ENCODE measurements around the gene EXOC7. TPM values are rescaled to one million over a fixed set of nuclear protein-coding genes. Genes with fewer than 3 reads are reported as not detected.

EXOC7 gene
- total and polyA plus RNA-seq, 2 donors = 74.8 to 75.3 TPM

- DNase-seq (ENCODE audit: extremely low spot score) = no peak
- Histone ChIP-seq H3K4me1 (ENCODE audit: insufficient read depth) (no peaks in the 10 kb centered on the region), H3K4me3 (ENCODE audit: low read depth, low read length) (no peak overlapping the region), H3K27ac (ENCODE audit: low read depth) (no peak overlapping the region), H3K36me3 (ENCODE audit: insufficient read depth) (peaks cover 4% of the 10 kb centered on the region)
- 94% methylated on average over 20 of the region's 20 CpGs for WGBS
Observed at GRCh38 chr17:76092526-76093413, 10.8 kb downstream of the EXOC7 start.

GRCh38 chr17:76091526-76092286, 11.9 kb downstream of the EXOC7 start:
- no peak overlapping the region for H3K4me3 ChIP-seq (ENCODE audit: low read depth, low read length)
- no peak overlapping the region for H3K27ac ChIP-seq (ENCODE audit: low read depth)
- 69% methylated on average over 23 of the region's 23 CpGs for WGBS
- H3K36me3 ChIP-seq (ENCODE audit: insufficient read depth) = peaks cover 2% of the 10 kb centered on the region
- DNase-seq (ENCODE audit: extremely low spot score) = no peak
- H3K4me1 ChIP-seq (ENCODE audit: insufficient read depth) = no peaks in the 10 kb centered on the region

GRCh38 chr17:76090517-76091129, 13.0 kb downstream of the EXOC7 start:
- no peaks in the 10 kb centered on the region for H3K4me1 ChIP-seq (ENCODE audit: insufficient read depth)
- H3K27ac ChIP-seq (ENCODE audit: low read depth) = no peak overlapping the region
- no peak overlapping the region for H3K4me3 ChIP-seq (ENCODE audit: low read depth, low read length)
- WGBS = 87% methylated on average over 17 of the region's 17 CpGs
- peaks cover 2% of the 10 kb centered on the region for H3K36me3 ChIP-seq (ENCODE audit: insufficient read depth)
- no peak for DNase-seq (ENCODE audit: extremely low spot score)

- no peak for DNase-seq (ENCODE audit: extremely low spot score)
- no peaks in the 10 kb centered on the region for H3K4me1 ChIP-seq (ENCODE audit: insufficient read depth)
- H3K36me3 ChIP-seq (ENCODE audit: insufficient read depth) = peaks cover 6% of the 10 kb centered on the region
- H3K4me3 ChIP-seq (ENCODE audit: low read depth, low read length) = no peak overlapping the region
- 88% methylated on average over 32 of the region's 32 CpGs for WGBS
- H3K27ac ChIP-seq (ENCODE audit: low read depth) = no peak overlapping the region
Observed at GRCh38 chr17:76089680-76090516, 13.7 kb downstream of the EXOC7 start.

GRCh38 chr17:76088868-76089576, 14.6 kb downstream of the EXOC7 start:
- DNase-seq (ENCODE audit: extremely low spot score) = no peak
- 93% methylated on average over 25 of the region's 25 CpGs for WGBS
- Histone ChIP-seq H3K27ac (ENCODE audit: low read depth) (no peak overlapping the region), H3K36me3 (ENCODE audit: insufficient read depth) (peaks cover 6% of the 10 kb centered on the region), H3K4me1 (ENCODE audit: insufficient read depth) (no peaks in the 10 kb centered on the region), H3K4me3 (ENCODE audit: low read depth, low read length) (no peak overlapping the region)

- no peak for DNase-seq (ENCODE audit: extremely low spot score)
- Histone ChIP-seq H3K36me3 (ENCODE audit: insufficient read depth) (peaks cover 6% of the 10 kb centered on the region), H3K27ac (ENCODE audit: low read depth) (no peak overlapping the region), H3K4me3 (ENCODE audit: low read depth, low read length) (no peak overlapping the region), H3K4me1 (ENCODE audit: insufficient read depth) (no peaks in the 10 kb centered on the region)
- WGBS = 86% methylated on average over 25 of the region's 25 CpGs
Observed at GRCh38 chr17:76088041-76088867, 15.3 kb downstream of the EXOC7 start.

GRCh38 chr17:76087531-76087930, 16.1 kb downstream of the EXOC7 start:
- no peak for DNase-seq (ENCODE audit: extremely low spot score)
- H3K27ac ChIP-seq (ENCODE audit: low read depth) = no peak overlapping the region
- WGBS = 92% methylated on average over 11 of the region's 11 CpGs
- H3K36me3 ChIP-seq (ENCODE audit: insufficient read depth) = peaks cover 6% of the 10 kb centered on the region
- no peaks in the 10 kb centered on the region for H3K4me1 ChIP-seq (ENCODE audit: insufficient read depth)
- H3K4me3 ChIP-seq (ENCODE audit: low read depth, low read length) = no peak overlapping the region

- H3K4me3 ChIP-seq (ENCODE audit: low read depth, low read length) = no peak overlapping the region
- H3K4me1 ChIP-seq (ENCODE audit: insufficient read depth) = no peaks in the 10 kb centered on the region
- 97% methylated on average over 9 of the region's 9 CpGs for WGBS
- no peak for DNase-seq (ENCODE audit: extremely low spot score)
- peaks cover 6% of the 10 kb centered on the region for H3K36me3 ChIP-seq (ENCODE audit: insufficient read depth)
- no peak overlapping the region for H3K27ac ChIP-seq (ENCODE audit: low read depth)
Observed at GRCh38 chr17:76086384-76086783, 17.2 kb downstream of the EXOC7 start.

- Histone ChIP-seq H3K4me1 (ENCODE audit: insufficient read depth) (no peaks in the 10 kb centered on the region), H3K27ac (ENCODE audit: low read depth) (no peak overlapping the region), H3K36me3 (ENCODE audit: insufficient read depth) (peaks cover 6% of the 10 kb centered on the region), H3K4me3 (ENCODE audit: low read depth, low read length) (no peak overlapping the region)
- 92% methylated on average over 13 of the region's 13 CpGs for WGBS
- DNase-seq (ENCODE audit: extremely low spot score) = no peak
Observed at GRCh38 chr17:76085731-76086366, 17.7 kb downstream of the EXOC7 start.

- no peak overlapping the region for H3K27ac ChIP-seq (ENCODE audit: low read depth)
- peaks cover 6% of the 10 kb centered on the region for H3K36me3 ChIP-seq (ENCODE audit: insufficient read depth)
- WGBS = 80% methylated on average over 17 of the region's 17 CpGs
- DNase-seq (ENCODE audit: extremely low spot score) = no peak
- H3K4me1 ChIP-seq (ENCODE audit: insufficient read depth) = no peaks in the 10 kb centered on the region
- no peak overlapping the region for H3K4me3 ChIP-seq (ENCODE audit: low read depth, low read length)
Observed at GRCh38 chr17:76085066-76085730, 18.4 kb downstream of the EXOC7 start.

- DNase-seq (ENCODE audit: extremely low spot score) = no peak
- Histone ChIP-seq H3K4me1 (ENCODE audit: insufficient read depth) (no peaks in the 10 kb centered on the region), H3K27ac (ENCODE audit: low read depth) (no peak overlapping the region), H3K36me3 (ENCODE audit: insufficient read depth) (peaks cover 4% of the 10 kb centered on the region), H3K4me3 (ENCODE audit: low read depth, low read length) (no peak overlapping the region)
- 83% methylated on average over 15 of the region's 15 CpGs for WGBS
Observed at GRCh38 chr17:76083536-76084182, 19.9 kb downstream of the EXOC7 start.
